GM19452 (cell line): Measurements from ENCODE around the gene BICRA.

ENCODE experiments used
- ATAC-seq: cut with Tn5 transposase; IDR thresholded peaks from one replicate; pipeline ENCODE4 v1.9.1; 2021; ENCODE audit not compliant: unreplicated experiment

The BICRA gene

DNA sequence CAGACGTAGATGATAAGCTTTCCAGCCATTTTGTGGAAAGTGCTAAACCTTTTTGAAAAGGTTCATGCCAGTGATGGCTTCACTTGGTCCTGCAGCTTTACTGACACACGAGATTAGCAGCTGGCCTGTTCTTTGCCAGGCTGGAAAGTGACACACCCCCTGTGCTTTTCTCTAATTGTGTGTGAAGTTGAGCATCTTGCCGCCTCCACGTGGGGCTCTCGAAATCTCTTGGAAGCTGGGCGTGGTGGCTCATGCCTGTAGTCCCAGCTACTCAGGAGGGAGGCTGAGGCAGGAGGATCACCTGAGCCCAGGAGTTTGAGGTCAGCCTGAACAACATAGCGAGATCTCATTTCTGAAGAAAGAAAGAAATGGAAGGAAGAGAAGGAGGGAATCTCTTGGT is 79.0 kb downstream of the BICRA start:
- ATAC-seq, result no peak

- ATAC-seq, result no peak
Measured at GRCh38 chr19:47691090-47691489, 82.2 kb downstream of the BICRA start.

DNA sequence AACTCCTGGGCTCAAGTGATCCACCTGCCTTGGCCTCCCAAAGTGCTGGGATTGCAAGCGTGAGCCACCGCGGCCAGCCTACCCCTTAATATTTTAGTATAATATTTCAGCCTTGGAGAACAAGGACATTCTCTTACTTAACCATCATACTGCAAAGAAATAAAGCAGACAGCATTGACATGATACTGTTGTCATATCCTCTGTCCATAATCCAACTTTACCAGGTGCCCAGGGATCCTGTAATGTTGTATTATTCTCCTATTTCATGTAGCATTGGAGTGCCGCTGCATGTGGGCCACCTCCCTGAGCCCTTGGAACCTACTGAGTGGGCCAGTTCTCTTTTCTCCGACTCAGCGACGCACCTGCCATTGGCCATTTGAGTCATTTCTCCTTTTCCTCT is 82.8 kb downstream of the BICRA start:
- ATAC-seq, result no peak

DNA sequence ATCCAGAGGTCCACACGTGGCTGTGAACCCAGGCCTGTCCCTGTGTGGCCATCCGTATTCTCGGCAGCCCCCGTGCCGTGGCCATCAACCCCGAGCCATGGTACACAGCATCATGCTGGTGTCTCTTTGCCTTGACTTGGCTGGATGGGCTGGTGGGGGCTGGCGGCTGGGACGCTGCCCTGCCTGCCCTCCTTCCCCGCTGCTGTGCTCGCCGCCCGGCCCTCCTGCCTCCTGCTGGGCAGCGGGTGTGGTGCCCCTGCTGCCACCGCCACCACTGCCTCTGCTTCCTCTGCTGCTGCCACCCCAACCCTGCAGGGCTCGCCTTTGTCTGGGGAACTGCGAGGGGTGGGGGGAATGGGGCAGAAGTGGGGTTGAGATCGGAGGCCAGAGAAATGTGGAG is 84.6 kb downstream of the BICRA start:
- ATAC-seq, result no peak

DNA sequence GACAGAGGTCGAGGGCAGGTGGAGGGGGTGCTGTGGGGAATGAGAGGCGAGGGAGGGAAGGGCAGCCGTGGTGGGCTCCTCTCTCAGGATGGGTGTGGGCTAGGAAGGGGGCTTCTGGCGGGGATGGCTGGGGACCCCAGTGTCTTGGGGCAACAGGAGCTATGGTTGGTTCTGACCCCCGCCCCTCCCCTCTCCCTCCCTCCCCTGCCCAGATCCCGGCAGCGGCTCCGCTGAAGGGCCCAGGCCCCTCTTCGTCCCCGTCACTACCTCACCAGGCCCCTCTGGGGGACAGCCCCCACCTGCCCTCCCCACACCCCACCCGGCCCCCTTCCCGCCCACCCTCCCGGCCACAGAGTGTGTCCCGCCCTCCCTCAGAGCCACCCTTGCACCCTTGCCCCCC is 85.0 kb downstream of the BICRA start:
- no peak for ATAC-seq

DNA sequence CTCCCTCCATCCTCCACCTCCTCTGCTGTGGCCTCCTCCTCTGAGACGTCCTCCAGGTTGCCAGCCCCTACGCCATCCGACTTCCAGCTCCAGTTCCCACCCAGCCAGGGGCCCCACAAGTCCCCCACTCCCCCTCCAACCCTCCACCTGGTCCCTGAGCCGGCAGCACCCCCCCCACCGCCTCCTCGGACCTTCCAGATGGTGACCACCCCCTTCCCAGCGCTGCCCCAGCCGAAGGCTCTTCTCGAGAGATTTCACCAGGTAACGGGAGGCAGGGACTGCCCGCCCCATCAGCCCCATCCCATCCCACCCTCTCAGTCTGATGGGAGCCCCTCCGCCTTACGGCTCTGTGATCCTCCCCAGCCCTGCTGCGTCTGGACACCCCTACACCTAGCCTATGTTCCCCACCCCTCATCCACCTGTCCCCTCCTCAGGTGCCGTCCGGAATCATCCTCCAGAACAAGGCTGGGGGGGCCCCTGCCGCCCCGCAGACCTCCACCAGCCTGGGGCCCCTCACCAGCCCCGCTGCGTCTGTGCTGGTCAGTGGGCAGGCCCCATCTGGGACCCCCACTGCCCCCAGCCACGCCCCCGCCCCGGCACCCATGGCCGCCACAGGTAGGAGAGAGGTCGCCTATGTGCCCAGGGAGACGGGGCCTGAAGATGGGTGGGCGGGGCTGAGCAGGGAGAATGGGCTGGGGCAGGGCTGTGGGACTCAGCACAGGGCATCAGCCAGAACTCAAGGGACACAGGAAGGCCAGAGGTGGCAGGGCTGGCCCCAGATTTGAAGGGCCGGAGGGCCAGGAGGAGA is 85.7 kb downstream of the BICRA start:
- ATAC-seq, result no peak

DNA sequence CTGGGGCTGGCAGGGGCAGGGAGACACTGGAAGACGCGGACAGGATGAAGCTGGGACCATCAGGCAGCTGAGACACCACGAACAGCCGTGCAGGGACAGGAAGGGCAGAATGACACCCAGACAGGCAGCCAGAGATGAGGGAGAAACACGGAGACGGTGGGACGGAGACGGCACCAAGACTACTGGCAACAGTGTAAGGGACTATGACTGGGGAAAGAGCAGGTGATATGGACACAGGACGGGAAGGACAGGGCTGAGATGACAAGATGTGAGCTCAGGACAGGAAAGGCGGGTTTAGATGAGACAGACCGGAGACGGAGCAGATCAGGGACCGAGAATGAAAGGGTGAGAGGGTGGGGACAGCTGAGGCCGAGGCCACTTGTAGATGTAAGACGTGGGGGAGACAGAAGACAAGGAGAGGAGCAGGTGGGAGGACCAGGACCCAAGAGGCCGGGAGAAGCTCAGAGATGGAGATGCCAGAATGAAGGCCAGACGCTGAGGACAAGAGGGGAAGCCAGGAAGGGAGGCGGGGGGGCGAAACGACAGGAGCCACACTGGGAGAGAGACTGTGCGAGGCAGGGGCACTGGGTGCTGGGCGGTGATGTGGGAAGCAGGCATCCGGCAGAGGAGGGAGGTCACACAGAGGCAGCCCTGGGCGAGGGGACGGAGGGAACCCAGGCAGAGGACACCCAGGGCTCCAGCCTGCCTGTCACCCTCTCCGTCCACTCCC is 86.8 kb downstream of the BICRA start:
- no peak for ATAC-seq

GRCh38 chr19:47696635-47697034 is 87.7 kb downstream of the BICRA start:
- ATAC-seq, result no peak

GRCh38 chr19:47697863-47698609 is 89.1 kb downstream of the BICRA start:
- ATAC-seq, result no peak

DNA sequence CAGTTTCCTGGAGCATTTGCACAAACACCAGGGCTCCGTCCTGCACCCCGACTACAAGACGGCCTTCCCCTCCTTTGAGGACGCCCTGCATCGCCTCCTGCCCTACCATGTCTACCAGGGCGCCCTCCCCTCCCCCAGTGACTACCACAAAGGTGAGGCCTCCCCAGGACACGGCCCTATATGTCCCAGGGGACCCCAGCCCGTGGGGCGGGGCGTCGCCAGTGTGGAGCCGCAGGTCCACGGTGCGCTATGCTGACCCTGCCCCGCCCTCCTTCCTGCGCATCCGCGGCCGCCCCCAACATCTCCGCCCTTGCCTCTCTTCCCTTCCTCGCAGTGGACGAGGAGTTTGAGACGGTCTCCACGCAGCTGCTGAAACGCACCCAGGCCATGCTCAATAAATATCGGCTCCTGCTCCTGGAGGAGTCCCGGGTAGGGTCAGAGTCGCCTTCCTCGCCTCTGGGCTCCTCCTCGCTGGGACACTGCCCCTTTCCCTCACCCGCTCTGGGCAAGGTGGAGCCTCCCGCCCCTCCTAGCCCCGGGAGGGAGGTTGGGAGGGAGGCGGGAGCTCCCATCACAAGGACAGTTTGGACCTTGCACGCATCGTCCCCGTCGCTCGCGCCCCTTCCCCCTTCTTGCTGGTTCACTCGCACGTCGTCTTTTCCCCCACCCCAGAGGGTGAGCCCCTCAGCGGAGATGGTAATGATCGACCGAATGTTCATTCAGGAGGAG is 89.9 kb downstream of the BICRA start:
- ATAC-seq, result no peak

GRCh38 chr19:47699360-47699917 is 90.5 kb downstream of the BICRA start:
- ATAC-seq, result no peak

DNA sequence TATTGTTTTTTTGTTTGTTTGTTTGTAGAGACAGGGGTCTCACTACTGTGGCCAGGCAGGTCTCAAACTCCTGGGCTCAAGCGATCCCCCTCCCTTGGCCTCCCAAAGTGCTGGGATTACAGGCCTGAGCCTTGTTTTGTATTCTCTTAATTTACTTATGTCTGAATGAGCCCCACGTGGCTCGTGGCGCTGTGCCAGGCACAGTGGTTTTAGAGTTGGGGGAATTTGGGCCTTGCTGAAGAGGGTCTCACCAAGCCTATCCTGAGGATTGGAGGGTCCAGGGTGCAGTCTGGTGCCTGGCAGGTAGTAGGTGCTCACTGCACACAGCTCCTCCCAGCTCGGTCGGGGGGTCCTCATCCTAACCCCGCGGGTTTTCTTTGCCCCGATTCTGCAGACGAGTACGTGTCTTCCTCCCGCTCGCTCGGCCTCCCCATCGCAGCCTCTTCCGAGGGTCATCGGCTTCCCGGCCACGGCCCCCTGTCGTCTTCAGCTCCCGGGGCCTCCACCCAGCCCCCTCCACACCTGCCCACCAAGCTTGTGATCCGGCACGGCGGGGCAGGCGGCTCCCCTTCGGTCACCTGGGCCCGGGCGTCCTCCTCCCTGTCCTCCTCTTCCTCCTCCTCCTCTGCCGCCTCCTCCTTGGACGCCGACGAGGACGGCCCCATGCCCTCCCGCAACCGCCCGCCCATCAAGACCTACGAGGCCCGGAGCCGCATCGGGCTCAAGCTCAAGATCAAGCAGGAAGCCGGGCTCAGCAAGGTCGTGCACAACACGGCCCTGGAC is 92.2 kb downstream of the BICRA start:
- no peak for ATAC-seq

DNA sequence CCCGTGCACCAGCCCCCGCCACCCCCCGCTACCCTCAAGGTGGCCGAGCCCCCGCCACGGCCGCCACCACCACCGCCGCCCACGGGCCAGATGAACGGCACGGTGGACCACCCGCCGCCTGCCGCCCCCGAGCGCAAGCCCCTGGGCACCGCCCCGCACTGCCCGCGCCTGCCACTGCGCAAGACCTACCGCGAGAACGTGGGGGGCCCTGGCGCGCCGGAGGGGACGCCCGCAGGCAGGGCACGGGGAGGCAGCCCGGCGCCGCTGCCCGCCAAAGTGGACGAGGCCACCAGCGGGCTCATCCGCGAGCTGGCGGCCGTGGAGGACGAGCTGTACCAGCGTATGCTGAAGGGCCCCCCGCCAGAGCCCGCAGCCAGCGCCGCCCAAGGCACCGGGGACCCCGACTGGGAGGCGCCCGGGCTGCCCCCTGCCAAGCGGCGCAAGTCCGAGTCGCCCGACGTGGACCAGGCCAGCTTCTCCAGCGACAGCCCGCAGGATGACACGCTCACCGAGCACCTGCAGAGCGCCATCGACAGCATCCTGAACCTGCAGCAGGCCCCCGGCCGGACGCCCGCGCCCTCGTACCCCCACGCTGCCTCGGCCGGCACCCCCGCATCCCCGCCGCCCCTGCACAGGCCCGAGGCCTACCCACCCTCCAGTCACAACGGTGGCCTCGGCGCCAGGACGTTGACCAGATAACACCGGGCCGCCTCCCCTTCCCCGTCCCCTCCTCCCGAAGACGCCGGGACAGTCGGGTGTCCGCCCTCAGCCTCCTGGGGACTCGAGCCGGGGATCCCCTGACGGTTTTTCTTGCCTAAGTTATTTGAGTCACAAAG is 93.0 kb downstream of the BICRA start:
- ATAC-seq, result no peak

- ATAC-seq, result no peak
Measured at GRCh38 chr19:47702671-47703070, 93.7 kb downstream of the BICRA start.

DNA sequence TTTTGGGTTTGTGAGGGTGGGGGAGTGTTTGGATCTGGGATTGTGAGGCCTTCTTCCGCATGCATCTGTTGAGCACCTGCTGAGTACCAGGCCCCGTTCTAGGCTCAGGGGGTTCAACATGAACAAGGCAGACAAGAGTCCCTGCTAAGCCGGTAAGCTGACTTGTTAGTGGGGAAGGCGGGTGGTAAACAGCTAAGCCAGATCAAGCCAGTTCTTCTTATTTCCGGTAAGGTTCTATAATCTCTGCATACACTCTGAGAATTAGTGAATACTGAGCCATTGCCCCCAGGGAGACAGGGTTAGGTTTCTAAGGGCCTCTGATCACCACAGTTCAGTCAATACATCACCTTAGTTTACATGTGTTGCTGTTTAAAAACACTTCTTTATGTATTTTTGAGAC is 94.4 kb downstream of the BICRA start:
- ATAC-seq, result no peak

- ATAC-seq, result no peak
Measured at GRCh38 chr19:47704024-47704423, 95.1 kb downstream of the BICRA start.

- ATAC-seq, result no peak
Measured at GRCh38 chr19:47704656-47705055, 95.7 kb downstream of the BICRA start.

- no peak for ATAC-seq
Measured at GRCh38 chr19:47707135-47707925, 98.4 kb downstream of the BICRA start.
